Kidney epithelial cell (primary cell): ENCODE measurements around the gene SMARCB1. TPM values are rescaled to one million over a fixed set of nuclear protein-coding genes. Genes with fewer than 3 reads are reported as not detected.

Experiments used
- DNase-seq: peaks from one replicate; pipeline ENCODE4 v3.0.0-alpha.2; 2010; ENCODE audit warnings: low read depth
- H3K27me3 ChIP-seq: 2 replicates; pipeline ENCODE4 v1.6.0; 2011; ENCODE audit warnings: low read length; ENCODE audit not compliant: control insufficient read depth, insufficient read depth
- H3K36me3 ChIP-seq: 2 replicates; pipeline ENCODE4 v1.5.1; 2011; ENCODE audit warnings: low read length; ENCODE audit not compliant: control insufficient read depth, insufficient read depth
- H3K4me3 ChIP-seq: 2 replicates; pipeline ENCODE4 v1.5.1; 2011; ENCODE audit warnings: low read depth, mild to moderate bottlenecking, control low read depth, low read length
- total RNA-seq: library from RNA; depleted of rRNA; stranded (reverse); fragments of >200 nt; gene quantifications from 2 replicates; pipeline ENCODE4 v1.2.3, GENCODE V29; 2015
- TF ChIP-seq, protein P1 (sequence below): IDR thresholded peaks from 2 replicates; pipeline ENCODE4 v1.5.1; 2011; ENCODE audit warnings: mild to moderate bottlenecking, moderate library complexity, low read length, control low read depth, inconsistent platforms; ENCODE audit not compliant: insufficient read depth, poor library complexity, severe bottlenecking

The SMARCB1 gene
- total RNA-seq, 1 donor from 2014 or later: 168 TPM

DNA sequence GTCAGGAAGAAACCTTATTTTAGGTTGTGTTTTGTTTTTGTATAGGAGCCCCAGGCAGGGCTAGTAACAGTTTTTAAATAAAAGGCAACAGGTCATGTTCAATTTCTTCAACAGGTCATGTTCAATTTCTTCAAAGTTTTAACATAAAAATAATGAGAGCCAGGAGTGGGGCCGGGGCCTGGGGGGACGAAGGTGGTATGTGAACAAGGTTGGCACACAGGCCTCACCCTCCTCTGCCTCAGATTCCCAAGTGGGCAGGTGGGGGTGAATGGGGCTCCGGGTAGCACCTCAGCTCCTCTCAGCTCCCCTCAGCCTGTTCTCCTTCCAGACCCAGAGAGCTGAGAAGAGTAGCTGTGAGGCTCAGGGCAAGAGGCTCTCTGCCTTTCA is 47.6 kb downstream of the SMARCB1 start:
- TF ChIP-seq, protein P1, sequence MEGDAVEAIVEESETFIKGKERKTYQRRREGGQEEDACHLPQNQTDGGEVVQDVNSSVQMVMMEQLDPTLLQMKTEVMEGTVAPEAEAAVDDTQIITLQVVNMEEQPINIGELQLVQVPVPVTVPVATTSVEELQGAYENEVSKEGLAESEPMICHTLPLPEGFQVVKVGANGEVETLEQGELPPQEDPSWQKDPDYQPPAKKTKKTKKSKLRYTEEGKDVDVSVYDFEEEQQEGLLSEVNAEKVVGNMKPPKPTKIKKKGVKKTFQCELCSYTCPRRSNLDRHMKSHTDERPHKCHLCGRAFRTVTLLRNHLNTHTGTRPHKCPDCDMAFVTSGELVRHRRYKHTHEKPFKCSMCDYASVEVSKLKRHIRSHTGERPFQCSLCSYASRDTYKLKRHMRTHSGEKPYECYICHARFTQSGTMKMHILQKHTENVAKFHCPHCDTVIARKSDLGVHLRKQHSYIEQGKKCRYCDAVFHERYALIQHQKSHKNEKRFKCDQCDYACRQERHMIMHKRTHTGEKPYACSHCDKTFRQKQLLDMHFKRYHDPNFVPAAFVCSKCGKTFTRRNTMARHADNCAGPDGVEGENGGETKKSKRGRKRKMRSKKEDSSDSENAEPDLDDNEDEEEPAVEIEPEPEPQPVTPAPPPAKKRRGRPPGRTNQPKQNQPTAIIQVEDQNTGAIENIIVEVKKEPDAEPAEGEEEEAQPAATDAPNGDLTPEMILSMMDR: no peak
- DNase-seq: no peak
- no peak overlapping the region for H3K4me3 ChIP-seq
- peaks cover 2% of the 10 kb centered on the region for H3K36me3 ChIP-seq
- no peaks in the 10 kb centered on the region for H3K27me3 ChIP-seq

DNA sequence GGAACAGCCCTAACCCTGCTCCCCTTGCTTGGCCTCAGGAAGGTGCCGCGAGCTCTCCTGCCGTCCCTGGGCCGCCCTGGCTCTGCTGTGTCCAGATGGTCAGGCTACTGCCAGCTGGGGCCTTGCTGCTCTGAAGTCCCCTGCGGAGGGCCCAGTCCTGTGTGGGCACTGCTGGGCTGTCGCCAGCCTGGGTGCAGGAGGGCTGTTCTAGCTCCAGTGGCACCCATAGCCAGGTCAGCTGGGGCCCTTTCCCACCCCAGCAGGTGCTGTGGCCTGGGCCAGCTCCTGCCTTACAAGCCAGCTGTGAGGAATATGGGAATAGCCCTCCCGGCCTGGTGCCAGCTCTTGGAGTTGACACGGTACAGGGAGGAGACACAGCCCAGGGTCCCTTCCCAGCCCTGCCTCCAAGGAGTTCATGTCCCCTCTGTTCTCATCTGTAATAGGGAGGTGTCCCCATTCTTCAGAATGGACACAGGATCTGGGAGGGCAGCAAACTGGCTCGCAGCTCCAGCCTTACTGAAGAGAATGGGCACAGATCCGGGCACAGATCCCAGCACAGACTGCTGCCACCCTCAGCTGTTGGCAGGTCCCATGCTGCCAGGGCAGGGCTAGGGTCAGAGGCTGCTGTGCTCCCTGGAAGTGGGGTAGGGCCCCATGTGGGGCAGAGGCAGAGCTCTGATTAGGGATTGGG is 48.2 kb downstream of the SMARCB1 start:
- Histone ChIP-seq H3K4me3 (no peak overlapping the region), H3K27me3 (no peaks in the 10 kb centered on the region), H3K36me3 (peaks cover 2% of the 10 kb centered on the region)
- DNase-seq: no peak
- TF ChIP-seq, protein P1: no peak

DNA sequence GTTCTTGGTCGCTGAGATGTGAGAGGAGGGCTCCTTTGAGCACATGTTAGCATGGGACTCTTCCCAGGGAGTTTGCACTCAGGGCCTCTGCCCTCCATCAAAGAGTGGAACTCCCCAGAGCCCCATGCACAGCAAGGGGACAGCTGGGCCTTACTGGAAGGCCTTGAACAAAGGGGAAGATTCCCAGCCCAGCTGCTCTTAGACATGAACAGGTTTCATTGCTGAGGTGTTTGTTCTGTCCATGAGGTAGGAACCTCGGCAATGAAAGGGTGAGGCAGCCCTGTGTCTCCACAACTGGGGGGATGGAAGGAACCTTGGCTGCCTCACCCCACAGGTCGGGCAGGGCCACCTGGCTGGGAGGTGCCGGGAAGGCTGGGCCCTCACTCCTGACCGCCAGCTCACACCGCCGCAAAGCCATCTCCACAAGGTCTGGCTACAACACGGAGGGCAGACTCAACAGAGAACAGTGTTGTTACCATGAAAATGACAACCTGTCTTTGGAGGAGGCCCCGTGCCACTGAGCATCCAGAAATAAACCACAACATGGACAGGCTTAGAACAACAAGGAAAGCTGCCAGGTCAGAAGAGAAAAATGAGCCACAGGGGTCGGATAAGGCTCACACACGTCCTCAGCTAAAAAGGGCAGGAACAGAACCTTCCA is 48.8 kb downstream of the SMARCB1 start:
- TF ChIP-seq, protein P1: no peak
- Histone ChIP-seq H3K27me3 (no peaks in the 10 kb centered on the region), H3K36me3 (peaks cover 2% of the 10 kb centered on the region), H3K4me3 (no peak overlapping the region)
- DNase-seq: no peak

DNA sequence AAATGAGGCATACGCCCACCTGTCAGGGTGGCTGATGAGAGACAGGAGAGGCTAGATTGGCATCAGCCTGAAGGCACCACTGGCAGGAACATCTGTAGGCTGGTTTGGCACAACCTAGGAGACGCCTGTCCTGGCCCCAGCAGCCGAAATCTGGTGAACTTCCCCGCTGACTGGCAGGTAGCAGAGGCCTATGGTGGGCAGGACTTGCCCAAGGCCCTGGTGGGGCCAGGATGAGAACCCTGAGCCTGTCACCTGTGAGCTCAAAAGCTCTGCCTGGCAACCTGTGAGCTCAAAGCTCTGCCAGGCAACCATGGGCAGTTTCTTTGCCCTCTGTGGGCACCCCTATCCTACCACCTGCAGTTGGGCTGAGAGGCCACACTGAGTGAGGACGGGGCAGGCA is 49.5 kb downstream of the SMARCB1 start:
- Histone ChIP-seq H3K36me3 (peaks cover 2% of the 10 kb centered on the region), H3K27me3 (peaks cover 6% of the 10 kb centered on the region), H3K4me3 (no peak overlapping the region)
- TF ChIP-seq, protein P1: no peak
- DNase-seq: no peak

DNA sequence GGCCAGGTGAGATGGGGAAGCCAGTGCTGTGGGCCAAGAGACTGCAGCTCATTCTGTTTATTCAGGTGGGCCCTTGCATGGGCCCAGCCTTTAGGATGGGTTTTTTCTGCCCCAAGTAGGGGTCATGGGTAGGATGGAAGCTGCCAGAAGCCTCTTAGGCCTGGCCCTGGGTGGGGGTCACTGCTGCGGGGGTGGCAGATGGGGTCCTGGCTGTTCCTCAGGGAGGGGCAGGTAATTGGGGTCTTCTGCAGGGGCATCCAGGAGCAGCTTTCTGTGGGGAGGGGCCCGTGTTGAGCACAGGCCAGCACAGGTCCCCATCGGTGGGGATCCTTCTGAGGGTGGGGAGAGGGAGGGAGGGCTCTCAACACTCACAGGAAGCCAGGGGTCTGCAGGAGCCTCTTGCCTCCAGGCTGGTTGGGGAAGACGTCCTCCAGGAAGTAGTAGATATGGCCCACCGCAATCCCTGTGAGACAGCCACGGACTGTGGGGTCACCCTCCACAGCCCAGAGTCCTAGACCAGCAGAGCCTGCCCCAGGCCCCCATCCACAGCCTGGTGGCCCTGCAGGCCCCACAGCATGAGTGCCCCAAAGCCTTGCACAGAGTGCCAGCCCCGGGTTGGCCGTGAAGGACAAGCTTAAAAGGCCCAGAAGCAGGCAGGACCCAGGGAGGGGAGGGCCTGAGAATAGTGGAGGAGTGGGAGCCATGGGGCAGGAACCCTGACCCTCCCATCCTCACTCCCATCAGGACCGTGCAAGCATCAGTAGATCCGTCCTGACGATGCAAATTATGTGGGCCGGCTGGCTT is 50.1 kb downstream of the SMARCB1 start:
- no peak for DNase-seq
- peaks cover 12% of the 10 kb centered on the region for H3K27me3 ChIP-seq
- H3K4me3 ChIP-seq: no peak overlapping the region
- TF ChIP-seq, protein P1: no peak
- H3K36me3 ChIP-seq: peaks cover 2% of the 10 kb centered on the region
